Stimulated activated CD4-positive, alpha-beta T cell treated with anti-CD3 and anti-CD28 coated beads, Interleukin-12 subunit alpha, Interleukin-12 subunit beta, amount 100 ng/mL, for 4 hours (primary cell): Measurements from ENCODE around the gene GOLPH3L.
A peak's percentile ranks its signal among the peaks of the same experiment; 100 is the strongest.
"Not testable (repeated sequence)": the region's sequence is repeated elsewhere in the genome, so short reads cannot be mapped to it uniquely, and the experiment has no call there.

Source experiments
- DNase-seq: peaks from one replicate; pipeline ENCODE4 v3.0.0-alpha.2; 2020

GOLPH3L gene

GRCh38 chr1:150654635-150655034, 42.3 kb downstream of the GOLPH3L start:
- not testable (repeated sequence) for DNase-seq

GRCh38 chr1:150650193-150650592, 46.8 kb downstream of the GOLPH3L start:
- DNase-seq: no peak

GRCh38 chr1:150649441-150650075, 47.4 kb downstream of the GOLPH3L start:
- DNase-seq: no peak

GRCh38 chr1:150642296-150642695, 54.7 kb downstream of the GOLPH3L start:
- no peak for DNase-seq

GRCh38 chr1:150641126-150641815, 55.7 kb downstream of the GOLPH3L start:
- DNase-seq: not testable (repeated sequence)

- not testable (repeated sequence) for DNase-seq
Observed at GRCh38 chr1:150638430-150638829, 58.5 kb downstream of the GOLPH3L start.

- DNase-seq: not testable (repeated sequence)
Observed at GRCh38 chr1:150634839-150635622, 61.9 kb downstream of the GOLPH3L start.

GRCh38 chr1:150629115-150629928, 67.6 kb downstream of the GOLPH3L start, which contains the start of gene ENSA:
Gene ENSA (minus strand): TSS chr1:150629612. CDS start chr1:150629470, 142 bp downstream.
- DNase-seq: peak; percentile 90

- no peak for DNase-seq
Observed at GRCh38 chr1:150628766-150629114, 68.2 kb downstream of the GOLPH3L start.

- no peak for DNase-seq
Observed at GRCh38 chr1:150627826-150628410, 69.0 kb downstream of the GOLPH3L start.

GRCh38 chr1:150626150-150626549, 70.8 kb downstream of the GOLPH3L start:
- no peak for DNase-seq

- DNase-seq: not testable (repeated sequence)
Observed at GRCh38 chr1:150624546-150624945, 72.4 kb downstream of the GOLPH3L start.

GRCh38 chr1:150624134-150624533, 72.8 kb downstream of the GOLPH3L start:
- not testable (repeated sequence) for DNase-seq

- no peak for DNase-seq
Observed at GRCh38 chr1:150622303-150622975, 74.5 kb downstream of the GOLPH3L start.

- peak; percentile 41 for DNase-seq
Observed at GRCh38 chr1:150621497-150622302, 75.3 kb downstream of the GOLPH3L start.

- no peak for DNase-seq
Observed at GRCh38 chr1:150620919-150621318, 76.0 kb downstream of the GOLPH3L start.

- DNase-seq: no peak
Observed at GRCh38 chr1:150619576-150620509, 77.1 kb downstream of the GOLPH3L start.

- DNase-seq: no peak
Observed at GRCh38 chr1:150615346-150616201, 81.4 kb downstream of the GOLPH3L start.
